B cell (primary cell): ENCODE data around the gene RHOBTB3. TPM values are rescaled to one million over a fixed set of nuclear protein-coding genes. Genes with fewer than 3 reads are reported as not detected.

Source experiments
- ATAC-seq: fragments of 200-7000 bp; cut with Tn5 transposase; one replicate; pipeline ENCODE4 v1.10.0; 2021; ENCODE audit warnings: low read depth, mild to moderate bottlenecking, moderate number of reproducible peaks, moderate library complexity
- CTCF ChIA-PET: fragments of 350-600 bp; sonication (Branson Sonifier 250); formaldehyde crosslinking; loops from one replicate; lab custom pipeline; 2021; ENCODE audit warnings: antibody characterized with exemption, inconsistent platforms; lab: Charles Lee
- POLR2A ChIA-PET: fragments of 350-600 bp; sonication (Branson Sonifier 250); formaldehyde crosslinking; loops from one replicate; lab custom pipeline; 2021; ENCODE audit warnings: antibody characterized with exemption; lab: Charles Lee
- DNase-seq: peaks from one replicate; pipeline ENCODE4 v3.0.0; 2013
- H2AFZ ChIP-seq: 2 replicates; pipeline ENCODE4 v1.6.1; 2012; ENCODE audit warnings: mild to moderate bottlenecking, low read depth, low read length; ENCODE audit not compliant: insufficient read depth, poor library complexity, severe bottlenecking
- H3K27ac ChIP-seq, 2 donors: 1 replicate in 1 of 2; 2 replicates in 1 of 2; pipeline ENCODE4 v1.5.1; 2012 to 2013; ENCODE audit warnings: low read length in 2 of 2, mild to moderate bottlenecking in 2 of 2, moderate library complexity in 1 of 2
- H3K27me3 ChIP-seq, 4 experiments: fragments of 200-600 bp in 1 of 4; sonication (generic) in 1 of 4; replicated peaks in 1 of 4; 1 replicate in 2 of 4; 2 replicates in 2 of 4; pipeline versions ENCODE4 v1.6.1 to v1.7.0; 2013 to 2016; ENCODE audit warnings: low read length in 3 of 4, mild to moderate bottlenecking in 2 of 4, mixed read lengths in 1 of 4, moderate library complexity in 1 of 4; ENCODE audit not compliant: insufficient read depth in 4 of 4, control insufficient read depth in 3 of 4; ENCODE audit errors: control extremely low read depth in 1 of 4
- H3K36me3 ChIP-seq, 2 experiments: replicated peaks in 1 of 2; 1 replicate in 1 of 2; 2 replicates in 1 of 2; pipeline versions ENCODE4 v1.6.1 to v1.7.1; 2013; ENCODE audit warnings: low read length in 1 of 2; ENCODE audit not compliant: insufficient read depth in 2 of 2, control insufficient read depth in 1 of 2; ENCODE audit errors: control extremely low read depth in 1 of 2, extremely low read depth in 1 of 2
- H3K4me1 ChIP-seq, 2 donors: fragments of 200-600 bp in 1 of 2; sonication (generic) in 1 of 2; 1 replicate in 1 of 2; 2 replicates in 1 of 2; pipeline versions ENCODE4 v1.5.1 to v1.6.1; 2013 to 2017; ENCODE audit warnings: low read length in 2 of 2; ENCODE audit not compliant: control insufficient read depth in 2 of 2, insufficient read depth in 2 of 2
- H3K4me2 ChIP-seq: replicated peaks from 2 replicates; pipeline ENCODE3; 2012; ENCODE audit warnings: mild to moderate bottlenecking, low read depth, low read length; ENCODE audit not compliant: poor library complexity, severe bottlenecking
- H3K4me3 ChIP-seq, 5 experiments: fragments of 200-600 bp in 1 of 5; sonication (generic) in 1 of 5; 1 replicate in 3 of 5; 2 replicates in 2 of 5; pipeline versions ENCODE4 v1.5.1 to v1.7.0; 2011 to 2016; ENCODE audit warnings: low read length in 4 of 5, mild to moderate bottlenecking in 4 of 5, low read depth in 2 of 5, control low read depth in 1 of 5, moderate library complexity in 1 of 5; ENCODE audit not compliant: insufficient read depth in 1 of 5; ENCODE audit errors: control extremely low read depth in 1 of 5, extremely low read depth in 1 of 5
- H3K79me2 ChIP-seq: fragments of 200-600 bp; sonication (generic); one replicate; pipeline ENCODE4 v1.6.0; 2016; ENCODE audit warnings: low read length; ENCODE audit not compliant: control insufficient read depth, insufficient read depth
- H3K9ac ChIP-seq: fragments of 200-600 bp; sonication (generic); 2 replicates; pipeline ENCODE4 v1.6.1; 2017; ENCODE audit warnings: mild to moderate bottlenecking, low read length, moderate library complexity
- H3K9me3 ChIP-seq, 3 donors: one replicate each; pipeline versions ENCODE4 v1.6.1 to v1.7.1; 2013; ENCODE audit warnings: low read length in 2 of 3; ENCODE audit not compliant: control insufficient read depth in 2 of 3, insufficient read depth in 1 of 3; ENCODE audit errors: control extremely low read depth in 1 of 3
- H4K20me1 ChIP-seq: 2 replicates; pipeline ENCODE4 v1.6.0; 2012; ENCODE audit warnings: mild to moderate bottlenecking, low read length; ENCODE audit not compliant: insufficient read depth, control insufficient read depth, poor library complexity, severe bottlenecking
- H3K27ac Mint-ChIP-seq: one replicate; pipeline ENCODE4 v1.8.0; 2021; ENCODE audit warnings: mixed read lengths
- H3K27me3 Mint-ChIP-seq: one replicate; pipeline ENCODE4 v1.8.0; 2021; ENCODE audit warnings: mixed read lengths
- H3K4me1 Mint-ChIP-seq: one replicate; pipeline ENCODE4 v1.8.0; 2021; ENCODE audit warnings: mixed read lengths
- H3K4me3 Mint-ChIP-seq: one replicate; pipeline ENCODE4 v1.8.0; 2021; ENCODE audit warnings: mixed read lengths
- H3K9me3 Mint-ChIP-seq: one replicate; pipeline ENCODE4 v1.8.0; 2022; ENCODE audit warnings: mixed read lengths; ENCODE audit not compliant: insufficient read depth
- CTCF ChIP-seq: fragments of 200-600 bp; IDR thresholded peaks from one replicate; pipeline ENCODE4 v1.8.0; 2022; ENCODE audit warnings: antibody characterized with exemption, mild to moderate bottlenecking
- EZH2 ChIP-seq: IDR thresholded peaks from 2 replicates; pipeline ENCODE4 v1.6.1; 2012; ENCODE audit warnings: borderline replicate concordance, low read depth, mild to moderate bottlenecking, moderate library complexity, low read length; ENCODE audit not compliant: insufficient read depth, poor library complexity, severe bottlenecking
- WGBS: methylation state at CpG from one replicate; pipeline ENCODE4 v1.1.5; 2013; ENCODE audit warnings: missing lambda C conversion rate; ENCODE audit not compliant: insufficient coverage; 5-methylcytosine and 5-hydroxymethylcytosine counted together
- intact Hi-C: fragments of 100-400 bp; cut with micrococcal nuclease; formaldehyde crosslinking; loops from one replicate; pipeline ENCODE4 v1.10.0; 2022
- polyA plus RNA-seq: library from polyadenylated mRNA; depleted of rRNA; stranded (reverse); fragments of >200 nt; gene quantifications from 2 replicates; pipeline ENCODE4 v1.2.3, GENCODE V29; 2012
- total RNA-seq, 2 donors: library from RNA; stranded (reverse); fragments of 120-200 nt in 1 of 2; gene quantifications; 1 replicate in 1 of 2; 2 replicates in 1 of 2; pipeline versions ENCODE4 v1.2.3 to v1.2.4, GENCODE V29; 2013 to 2022

RHOBTB3 gene
- total and polyA plus RNA-seq, 2 donors (not counting 1 experiment from before 2014, with no cell fraction given) = 1.7 to 5.0 TPM

- Histone ChIP-seq H4K20me1 (no peaks in the 10 kb centered on the region), H2AFZ (no peak overlapping the region), H3K36me3 (no peaks in the 10 kb centered on the region), H3K9me3 (no peaks in the 10 kb centered on the region), H3K4me2 (no peak overlapping the region), H3K9ac (no peak overlapping the region), H3K27ac (no peak overlapping the region), H3K4me3 (no peak overlapping the region), H3K4me1 (no peaks in the 10 kb centered on the region), H3K79me2 (no peaks in the 10 kb centered on the region), H3K27me3 (peaks cover 0 to 7% (median 0%) of the 10 kb centered on the region in 4 experiments)
- WGBS = 94% methylated on average over 2 of the region's 2 CpGs
- TF ChIP-seq CTCF (no peak), EZH2 (no peak)
- H3K4me3 Mint-ChIP-seq = no peak overlapping the region
- no peaks in the 10 kb centered on the region for H3K4me1 Mint-ChIP-seq
- peaks cover 12% of the 10 kb centered on the region for H3K27me3 Mint-ChIP-seq
- no peak overlapping the region for H3K27ac Mint-ChIP-seq
- DNase-seq = no peak
- ATAC-seq = no peak
- POLR2A ChIA-PET = no interaction called here
- peaks cover 4% of the 10 kb centered on the region for H3K9me3 Mint-ChIP-seq
- CTCF ChIA-PET = no interaction called here
- intact Hi-C loops = no loop called here
Measured at GRCh38 chr5:95686651-95687050, 44.5 kb upstream of the RHOBTB3 start.

- Histone ChIP-seq H3K4me3 (no peak overlapping the region), H4K20me1 (no peaks in the 10 kb centered on the region), H3K9me3 (no peaks in the 10 kb centered on the region), H2AFZ (no peak overlapping the region), H3K9ac (no peak overlapping the region), H3K27ac (no peak overlapping the region), H3K4me1 (no peaks in the 10 kb centered on the region), H3K4me2 (no peak overlapping the region), H3K27me3 (peaks cover 0 to 4% (median 0%) of the 10 kb centered on the region in 4 experiments), H3K36me3 (no peaks in the 10 kb centered on the region), H3K79me2 (no peaks in the 10 kb centered on the region)
- TF ChIP-seq CTCF (no peak), EZH2 (no peak)
- H3K4me1 Mint-ChIP-seq = no peaks in the 10 kb centered on the region
- H3K9me3 Mint-ChIP-seq = peaks cover 4% of the 10 kb centered on the region
- no peak overlapping the region for H3K27ac Mint-ChIP-seq
- peaks cover 7% of the 10 kb centered on the region for H3K27me3 Mint-ChIP-seq
- ChIA-PET CTCF (no interaction called here), POLR2A (no interaction called here)
- intact Hi-C loops = no loop called here
- DNase-seq (no peak), ATAC-seq (no peak)
- no CpG with 5 or more reads among the region's 1 CpG for WGBS
- no peak overlapping the region for H3K4me3 Mint-ChIP-seq
Measured at GRCh38 chr5:95689680-95690079, 41.5 kb upstream of the RHOBTB3 start.
